Measurements from ENCODE around the gene CRISPLD2.

CRISPLD2 gene

DNA sequence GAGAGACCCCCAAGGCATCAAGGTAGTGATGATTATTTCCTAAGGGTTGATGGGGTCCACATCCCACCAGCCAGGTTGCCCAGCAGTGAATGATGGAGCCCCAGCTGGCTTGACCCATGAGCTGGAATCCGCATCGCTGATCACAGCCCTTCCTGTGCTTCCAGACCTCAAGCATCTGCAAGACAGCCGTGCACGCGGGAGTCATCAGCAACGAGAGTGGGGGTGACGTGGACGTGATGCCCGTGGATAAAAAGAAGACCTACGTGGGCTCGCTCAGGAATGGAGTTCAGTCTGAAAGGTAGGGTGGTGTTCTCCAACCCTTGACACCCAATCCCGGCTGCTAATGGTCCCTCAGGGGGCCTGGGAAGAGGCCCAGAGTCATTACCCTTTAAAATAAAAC lies 69.3 kb downstream of the CRISPLD2 start:
- DNase-seq: no peak

DNA sequence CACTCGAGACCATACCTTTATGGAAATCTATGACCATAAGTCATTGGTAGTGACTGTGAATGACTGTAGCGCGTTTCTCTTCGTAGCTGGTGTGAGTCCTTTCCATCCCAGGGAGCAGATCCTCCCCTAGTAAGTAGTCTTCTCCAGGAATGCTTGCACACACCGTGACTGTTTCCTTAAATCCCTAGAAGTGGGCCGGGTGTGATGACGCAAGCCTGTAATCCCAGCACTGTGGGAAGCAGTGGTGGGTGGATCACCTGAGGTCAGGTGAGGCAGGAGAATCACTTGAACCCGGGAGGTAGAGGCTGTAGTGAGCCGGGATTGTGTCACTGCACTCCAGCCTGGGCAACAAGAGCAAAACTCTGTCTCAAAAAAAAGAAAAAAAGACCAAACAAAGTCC lies 70.6 kb downstream of the CRISPLD2 start:
- no peak for DNase-seq

DNA sequence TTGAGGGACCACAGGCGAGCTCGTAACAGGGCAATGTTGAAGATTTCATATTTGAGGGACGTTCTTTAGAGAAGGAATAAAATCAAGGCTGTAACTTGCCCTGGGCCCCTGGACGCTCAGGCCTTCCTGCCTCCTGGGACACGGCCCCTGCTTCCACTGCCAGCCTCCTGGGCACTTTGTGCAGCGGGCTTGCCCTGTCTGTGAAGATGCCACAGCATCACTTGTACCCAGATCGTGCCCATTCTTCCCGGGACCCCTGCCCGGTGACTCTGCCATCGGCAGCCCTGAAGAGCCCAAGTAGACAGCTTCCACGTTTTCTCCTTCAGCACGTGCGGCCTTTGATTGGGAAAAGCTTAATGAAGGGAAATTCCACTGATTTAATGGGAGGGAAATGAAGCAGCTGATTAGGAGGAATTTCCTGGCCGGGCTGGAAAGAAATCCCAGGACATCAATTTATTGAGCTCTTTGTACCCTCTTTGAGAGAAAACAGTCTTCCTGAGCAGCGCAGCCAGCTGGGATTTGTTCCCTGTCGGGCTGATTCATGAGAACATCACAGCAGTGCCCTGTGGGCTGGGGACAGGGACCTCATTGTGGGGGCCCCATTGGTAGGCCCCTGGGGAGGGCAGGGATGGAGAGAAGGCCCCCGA lies 71.5 kb downstream of the CRISPLD2 start:
- no peak for DNase-seq

DNA sequence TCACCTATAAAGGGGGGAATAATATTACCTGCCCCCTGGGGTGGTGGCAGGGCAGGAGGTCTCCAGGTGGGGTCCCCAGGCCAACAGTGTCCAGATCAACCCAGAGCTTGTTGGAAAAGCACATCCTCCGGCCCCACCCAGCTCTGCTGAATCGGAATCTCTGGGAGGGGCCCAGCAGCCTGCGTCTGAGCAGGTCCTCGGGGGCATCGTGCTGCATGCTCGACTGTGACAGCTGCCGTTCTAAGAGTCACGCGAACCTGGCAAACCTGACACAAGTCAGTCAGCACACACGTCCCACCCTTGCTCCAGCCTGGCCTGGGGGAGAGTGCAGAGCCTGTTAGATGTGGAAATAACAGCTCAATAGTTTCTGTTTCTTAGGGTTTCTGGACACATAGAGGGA lies 72.3 kb downstream of the CRISPLD2 start:
- no peak for DNase-seq

DNA sequence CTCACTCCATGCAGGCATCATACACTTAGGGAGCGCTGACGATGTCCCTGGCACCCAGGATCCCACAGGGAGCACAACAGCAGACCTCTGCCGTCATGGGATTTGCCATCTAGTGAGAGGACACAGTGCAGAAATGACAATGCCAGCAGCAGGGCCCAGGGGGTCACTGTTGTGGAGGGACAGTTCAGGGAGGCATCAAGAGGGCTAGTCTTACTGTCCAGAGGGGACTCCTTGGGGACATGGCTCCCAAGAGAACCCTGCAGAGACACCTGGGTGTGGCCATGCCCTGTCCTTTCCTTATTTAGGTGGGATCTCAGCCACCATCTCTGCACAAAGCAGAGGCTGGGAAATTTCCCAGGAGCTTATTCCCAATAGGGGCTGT lies 73.7 kb downstream of the CRISPLD2 start:
- DNase-seq: no peak

DNA sequence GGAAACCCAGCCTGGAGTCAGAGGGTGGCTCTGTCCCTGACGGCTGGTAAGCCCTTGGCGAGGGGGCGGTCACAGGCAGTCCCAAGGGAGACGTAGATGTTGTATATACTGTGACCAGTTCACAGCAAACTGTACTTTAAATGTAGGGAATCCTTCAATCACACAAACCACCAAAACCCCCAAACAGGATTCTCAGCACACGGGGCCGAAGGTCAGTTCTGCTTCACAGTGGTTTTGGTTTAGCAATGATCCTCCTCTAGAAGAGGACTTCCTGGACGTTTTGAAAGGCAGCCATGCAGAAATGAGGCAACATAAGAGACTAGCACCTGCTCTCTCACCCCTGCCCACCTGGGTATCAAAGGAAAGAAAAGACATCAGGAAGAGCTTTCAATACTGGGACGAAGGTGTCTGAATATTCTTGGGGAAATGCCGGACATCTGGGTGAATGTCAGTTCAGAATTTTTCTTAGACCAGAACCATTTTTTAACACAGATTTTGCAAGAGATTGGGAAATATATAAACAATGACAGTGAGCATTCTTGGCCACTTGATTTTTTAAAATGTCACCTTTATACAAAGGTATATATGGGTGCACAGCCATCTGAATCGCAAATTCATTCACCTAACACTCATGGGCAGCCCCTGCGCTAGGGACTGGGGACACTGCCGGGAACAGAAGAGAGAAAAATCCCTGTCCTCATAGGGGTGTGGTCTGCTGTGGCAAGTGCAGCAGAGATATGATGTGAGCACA lies 74.2 kb downstream of the CRISPLD2 start:
- no peak for DNase-seq

DNA sequence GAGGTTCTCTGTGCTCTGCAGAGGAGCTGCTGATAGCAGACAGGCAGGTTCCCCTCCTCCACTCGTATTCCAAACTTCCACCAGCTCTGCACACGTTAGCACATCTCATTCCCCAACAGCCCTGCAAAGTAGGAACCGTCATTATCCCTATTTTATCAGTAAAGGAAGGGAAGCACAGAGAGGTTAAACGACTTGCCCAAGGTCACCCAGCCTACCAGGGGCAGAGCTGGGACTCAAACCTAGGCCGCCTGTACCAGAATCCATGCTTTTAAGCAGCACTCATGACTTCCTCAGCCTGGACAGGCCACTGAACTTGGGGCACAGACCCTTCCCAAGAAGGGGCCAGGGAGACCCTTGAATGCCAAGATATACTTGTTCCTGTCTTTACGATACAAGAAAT lies 75.2 kb downstream of the CRISPLD2 start:
- DNase-seq: no peak

DNA sequence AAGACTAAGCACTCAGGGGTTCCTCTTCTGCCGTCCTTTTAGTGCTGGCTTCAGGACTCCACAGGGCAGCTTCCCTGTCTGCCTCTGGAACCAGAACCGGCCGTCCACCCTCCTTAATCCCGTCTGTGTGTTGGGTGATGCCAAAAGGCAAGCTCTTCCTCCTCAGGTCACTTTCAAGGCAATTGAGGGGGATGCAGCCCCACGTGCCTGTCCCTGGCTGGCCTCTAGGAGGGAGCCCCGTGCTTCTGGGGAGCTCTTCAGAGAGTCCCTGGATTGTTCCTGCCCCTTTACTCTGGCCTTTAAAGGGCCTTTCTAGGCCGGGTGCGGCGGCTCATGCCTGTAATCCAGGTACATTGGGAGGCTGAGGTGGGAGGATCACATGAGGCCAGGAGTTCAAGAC lies 77.1 kb downstream of the CRISPLD2 start:
- DNase-seq: no peak

DNA sequence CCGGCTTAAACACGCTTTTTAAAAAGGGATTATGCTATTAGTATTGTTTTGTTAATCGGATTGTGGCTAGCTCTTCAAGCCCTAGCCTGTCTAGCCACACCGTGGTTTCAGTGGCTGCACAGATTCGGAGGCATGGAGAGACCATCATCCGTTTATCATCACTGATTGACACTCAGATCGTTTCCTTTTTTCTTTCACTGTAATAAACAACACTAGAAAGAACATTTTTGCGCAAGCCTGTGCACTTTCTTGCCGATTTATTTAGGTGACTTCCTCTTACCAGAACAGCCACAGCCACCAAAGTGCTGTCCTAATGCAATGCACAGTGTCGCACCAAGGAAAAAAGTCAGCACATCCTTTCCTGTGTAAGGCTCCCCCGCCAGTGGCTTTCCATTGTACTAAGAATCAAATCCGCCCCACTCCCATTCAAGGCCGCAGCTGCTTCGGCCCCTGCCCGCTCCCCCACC lies 78.2 kb downstream of the CRISPLD2 start:
- DNase-seq: peak; percentile 40

DNA sequence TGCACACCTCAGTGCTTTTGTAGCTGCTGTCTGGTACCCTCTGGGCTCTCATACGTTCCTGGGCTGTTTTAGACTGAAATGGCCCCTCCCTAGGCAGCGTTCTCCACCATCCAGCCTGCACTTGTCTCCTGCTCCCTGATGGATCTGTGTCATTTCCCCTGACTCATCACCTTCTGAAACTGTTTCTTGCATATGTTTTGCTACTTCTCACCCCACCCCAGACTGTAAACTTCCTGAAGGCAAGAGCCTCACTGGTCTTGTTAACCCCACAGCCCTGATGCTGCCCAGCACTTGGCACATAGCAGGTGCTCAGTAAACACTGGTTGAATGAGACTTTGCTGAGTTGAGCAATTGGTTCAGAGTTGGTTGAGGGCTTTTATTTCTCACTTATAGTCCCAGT lies 78.7 kb downstream of the CRISPLD2 start:
- DNase-seq: peak; percentile 22

DNA sequence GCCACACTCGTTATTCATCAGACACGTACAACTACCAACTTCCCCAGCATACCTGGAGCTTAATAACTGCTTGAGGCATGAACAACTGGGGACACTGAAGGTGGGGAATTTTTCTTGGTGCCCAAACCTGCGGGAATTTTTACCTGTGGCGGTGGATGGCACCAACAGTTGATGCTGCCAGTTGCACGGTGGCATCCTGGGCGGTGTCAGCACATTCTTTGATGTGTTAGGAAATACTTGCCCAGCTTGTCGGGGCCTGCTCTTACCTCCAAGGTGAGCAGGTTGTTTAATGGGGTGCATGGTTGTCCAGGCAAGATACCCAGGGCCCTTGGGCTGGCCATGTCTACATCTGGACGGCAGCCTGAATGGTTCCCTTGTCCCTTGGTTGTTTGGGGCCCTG lies 79.6 kb downstream of the CRISPLD2 start:
- DNase-seq: no peak

DNA sequence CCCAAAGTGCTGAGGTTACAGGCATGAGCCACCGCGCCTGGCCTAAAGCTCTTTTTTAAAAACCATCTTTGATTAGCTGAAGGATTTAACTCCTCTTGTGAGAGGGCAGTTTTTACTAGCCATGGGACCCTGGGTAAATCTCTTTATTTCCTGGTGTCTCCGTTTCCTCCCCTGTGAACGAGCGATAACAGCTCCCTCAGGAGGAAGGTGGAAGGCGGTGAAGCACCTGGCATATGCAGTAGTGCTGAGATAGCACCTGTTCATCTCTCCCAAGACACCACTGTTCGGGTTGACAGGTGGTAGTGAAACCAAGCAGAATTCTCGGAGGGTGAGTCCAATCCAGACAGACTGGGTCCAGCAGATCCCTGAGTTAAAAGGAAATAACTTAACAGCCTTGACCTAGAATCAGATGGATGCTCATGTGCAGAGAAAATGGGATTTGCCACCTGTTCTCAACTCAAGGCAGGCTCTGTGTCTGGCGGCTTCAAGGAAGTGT lies 86.2 kb downstream of the CRISPLD2 start:
- DNase-seq: no peak

DNA sequence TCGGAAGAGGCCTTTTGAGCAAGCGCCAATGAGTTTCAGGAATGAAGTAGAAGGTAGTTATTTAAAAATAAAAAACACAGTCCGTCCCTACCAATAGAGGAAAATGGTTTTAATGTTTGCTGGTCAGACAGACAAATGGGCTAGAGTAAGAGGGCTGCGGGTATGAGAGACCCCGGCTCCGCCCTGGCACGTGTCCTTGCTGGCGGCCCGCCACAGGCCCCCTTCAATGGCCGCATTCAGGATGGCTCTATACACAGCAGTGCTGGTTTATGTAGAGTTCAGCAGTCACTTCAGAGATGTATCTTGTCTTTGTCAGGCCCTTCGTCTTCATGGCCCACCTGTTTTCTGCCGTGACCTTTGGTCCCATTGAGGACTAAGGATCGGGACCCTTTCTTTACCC lies 87.3 kb downstream of the CRISPLD2 start:
- no peak for DNase-seq

DNA sequence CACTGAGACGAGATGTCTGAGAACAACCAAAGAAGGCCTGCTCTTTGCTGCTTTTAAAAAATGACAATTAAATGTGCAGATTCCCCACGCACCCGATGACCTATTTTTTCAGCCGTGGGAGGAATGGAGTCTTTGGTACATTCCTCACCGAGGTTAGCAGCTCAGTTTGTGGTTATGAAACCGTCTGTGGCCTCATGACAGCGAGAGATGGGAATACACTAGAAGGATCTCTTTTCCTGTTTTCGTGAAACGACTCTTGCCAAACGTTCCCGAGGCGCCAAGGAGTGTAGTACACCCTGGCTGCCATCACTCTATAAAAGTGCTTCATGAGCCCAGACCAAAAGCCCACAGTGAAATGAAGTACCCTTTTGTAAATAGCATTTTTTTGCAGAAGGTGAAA lies 87.8 kb downstream of the CRISPLD2 start:
- DNase-seq: no peak

DNA sequence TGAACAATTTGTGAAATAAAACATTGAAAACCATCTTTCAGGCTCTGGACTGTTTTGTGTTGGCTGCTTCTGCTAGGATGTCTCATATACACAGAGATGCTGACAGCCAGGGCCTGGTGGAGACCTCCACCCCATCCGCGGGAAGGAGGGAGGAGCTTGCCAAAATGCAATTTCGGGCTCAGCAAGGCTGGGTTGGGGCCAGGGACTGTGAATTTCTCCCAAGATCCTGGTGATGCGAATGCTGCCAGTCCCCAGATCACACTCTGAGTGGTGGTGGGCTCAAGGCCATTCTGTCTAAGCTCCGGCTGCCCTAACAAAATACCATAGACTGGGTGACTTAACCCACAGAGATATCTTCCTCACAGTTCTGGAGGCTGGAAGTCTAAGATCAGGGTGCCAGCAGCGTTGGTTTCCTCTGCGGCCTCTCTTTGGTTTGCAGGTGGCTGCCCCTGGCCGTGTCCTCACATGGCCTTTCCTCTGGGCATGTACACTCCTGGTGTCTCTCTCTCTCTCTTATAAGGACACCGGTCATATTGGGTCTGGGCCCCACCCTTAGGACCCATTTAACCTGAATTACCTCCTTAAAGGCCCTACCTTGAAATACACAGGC lies 89.8 kb downstream of the CRISPLD2 start:
- no peak for DNase-seq

DNA sequence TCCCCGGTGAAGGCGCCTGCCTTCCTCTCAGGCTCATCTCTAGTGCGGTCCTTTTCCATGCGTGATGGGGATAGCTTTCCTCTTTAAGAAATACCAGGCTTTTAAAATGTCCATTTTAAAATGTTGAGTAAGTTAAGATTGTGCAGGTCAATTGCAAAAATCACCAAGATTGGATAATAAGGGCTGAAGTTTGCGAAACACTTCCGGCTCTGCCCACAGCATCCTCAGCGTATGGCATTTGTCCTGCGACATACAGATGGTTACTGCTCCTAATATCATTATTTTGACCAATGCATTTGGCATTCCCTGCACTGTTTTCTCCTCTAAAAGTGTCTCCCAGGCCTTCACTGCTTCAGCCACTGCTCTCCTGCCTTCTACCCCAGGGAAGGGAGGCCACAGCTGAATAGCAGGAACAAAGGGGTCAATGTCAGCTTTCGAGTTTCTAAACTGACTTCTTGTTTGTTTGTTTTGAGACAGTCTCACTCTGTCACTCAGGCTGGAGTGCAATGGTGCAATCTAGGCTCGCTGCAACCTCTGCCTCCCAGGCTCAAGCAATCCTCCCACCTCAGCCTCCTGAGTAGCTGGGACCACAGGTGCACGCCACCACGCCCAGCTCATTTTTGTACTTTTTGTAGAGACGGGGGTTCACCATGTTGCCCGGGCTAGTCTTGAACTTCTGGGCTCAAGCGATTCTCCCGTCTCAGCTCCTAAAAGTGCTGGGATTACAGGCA lies 91.9 kb downstream of the CRISPLD2 start:
- no peak for DNase-seq

DNA sequence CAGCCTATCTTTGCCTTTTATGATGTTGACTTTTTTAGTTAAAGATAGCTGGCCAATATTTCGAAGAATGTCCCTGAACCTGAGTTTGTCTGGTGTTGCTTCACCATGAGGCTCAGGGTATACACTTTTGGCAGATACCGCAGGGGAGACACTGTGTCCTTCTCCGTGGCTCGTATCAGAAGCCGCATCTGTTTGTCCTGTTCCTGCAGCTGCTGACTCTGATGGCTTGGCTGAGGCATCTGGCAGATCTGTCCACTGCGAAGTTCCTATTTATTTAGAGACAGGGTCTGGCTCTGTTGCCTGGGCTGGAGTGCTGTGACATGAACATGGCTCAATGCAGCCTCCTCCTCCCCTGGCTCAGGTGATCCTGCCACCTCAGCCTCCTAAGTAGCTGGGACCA lies 93.5 kb downstream of the CRISPLD2 start:
- DNase-seq: no peak

DNA sequence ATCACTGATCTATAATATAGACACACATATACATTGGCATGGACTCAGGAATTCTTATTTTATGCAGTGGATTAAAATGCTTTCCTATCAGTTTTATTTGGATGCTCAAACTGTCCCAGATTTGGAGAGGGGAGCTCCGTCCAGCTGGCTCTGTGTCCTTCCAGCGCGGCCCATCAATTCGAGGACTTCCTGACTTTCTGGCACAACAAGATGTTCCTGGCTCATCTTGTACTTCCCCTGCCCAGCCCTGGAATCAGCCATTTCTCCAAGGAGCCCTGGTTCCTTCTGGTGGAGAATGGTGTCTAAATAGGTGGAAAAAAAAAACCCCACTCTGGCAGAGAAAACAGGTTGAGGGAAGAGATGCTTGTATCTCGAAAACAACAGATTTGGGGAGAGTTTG lies 94.5 kb downstream of the CRISPLD2 start:
- no peak for DNase-seq

DNA sequence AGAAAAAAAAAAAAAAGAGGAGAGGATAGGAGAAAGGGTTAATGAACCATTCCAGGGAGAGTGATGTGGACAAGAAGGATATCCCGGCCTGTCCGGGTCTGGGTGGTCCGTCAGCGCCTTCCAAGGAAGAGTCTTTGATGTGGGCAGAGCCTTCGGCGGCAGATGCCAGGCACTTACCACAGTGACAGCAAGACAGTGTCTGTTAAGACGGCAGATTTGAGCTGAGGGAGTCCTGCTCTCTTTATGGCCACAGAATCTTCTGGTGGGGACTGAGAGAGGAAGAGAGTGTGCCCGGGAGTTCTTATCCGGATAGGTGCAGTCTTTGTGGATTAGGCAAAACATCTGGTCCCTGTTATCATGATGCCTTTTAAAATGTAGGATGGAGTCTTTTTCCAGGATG lies 96.4 kb downstream of the CRISPLD2 start:
- no peak for DNase-seq

DNA sequence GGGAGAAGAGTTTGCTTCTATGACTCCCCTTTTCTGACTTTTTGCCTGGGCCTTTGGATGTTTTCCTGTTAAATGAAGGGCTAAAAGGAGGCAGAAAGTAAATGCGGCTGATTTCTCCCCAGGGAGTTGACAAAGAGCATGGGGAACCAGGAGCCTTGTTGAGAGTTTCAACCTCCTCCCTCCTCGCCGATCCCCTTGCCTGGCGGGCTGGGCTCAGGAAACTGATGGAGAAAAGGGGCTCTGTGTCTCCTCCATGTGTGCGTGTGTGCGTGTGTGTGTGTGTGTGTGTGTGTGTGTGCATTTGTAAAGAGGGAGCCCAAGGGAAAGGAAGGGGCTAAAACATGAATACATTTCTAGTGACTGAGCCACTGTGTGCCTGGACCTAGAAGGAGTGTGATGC lies 97.1 kb downstream of the CRISPLD2 start:
- DNase-seq: no peak

DNA sequence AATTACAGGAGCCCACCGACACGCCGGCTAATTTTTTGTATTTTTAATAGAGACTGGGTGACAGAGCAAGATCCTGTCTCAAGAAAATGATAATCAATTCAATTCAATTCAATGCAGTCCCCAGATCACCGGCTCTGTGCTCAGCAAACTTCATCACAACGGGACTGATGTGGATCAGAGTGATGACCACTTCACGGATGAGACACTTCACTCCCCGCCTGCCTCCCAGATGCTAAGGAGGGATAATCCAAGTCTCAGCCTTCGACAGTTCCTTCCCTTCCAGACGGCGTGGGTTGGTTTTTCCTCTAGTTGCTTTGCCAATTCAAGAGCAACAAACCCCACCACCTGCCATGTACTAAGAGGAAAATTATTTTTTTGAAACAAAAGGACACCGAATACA lies 97.7 kb downstream of the CRISPLD2 start:
- DNase-seq: no peak

DNA sequence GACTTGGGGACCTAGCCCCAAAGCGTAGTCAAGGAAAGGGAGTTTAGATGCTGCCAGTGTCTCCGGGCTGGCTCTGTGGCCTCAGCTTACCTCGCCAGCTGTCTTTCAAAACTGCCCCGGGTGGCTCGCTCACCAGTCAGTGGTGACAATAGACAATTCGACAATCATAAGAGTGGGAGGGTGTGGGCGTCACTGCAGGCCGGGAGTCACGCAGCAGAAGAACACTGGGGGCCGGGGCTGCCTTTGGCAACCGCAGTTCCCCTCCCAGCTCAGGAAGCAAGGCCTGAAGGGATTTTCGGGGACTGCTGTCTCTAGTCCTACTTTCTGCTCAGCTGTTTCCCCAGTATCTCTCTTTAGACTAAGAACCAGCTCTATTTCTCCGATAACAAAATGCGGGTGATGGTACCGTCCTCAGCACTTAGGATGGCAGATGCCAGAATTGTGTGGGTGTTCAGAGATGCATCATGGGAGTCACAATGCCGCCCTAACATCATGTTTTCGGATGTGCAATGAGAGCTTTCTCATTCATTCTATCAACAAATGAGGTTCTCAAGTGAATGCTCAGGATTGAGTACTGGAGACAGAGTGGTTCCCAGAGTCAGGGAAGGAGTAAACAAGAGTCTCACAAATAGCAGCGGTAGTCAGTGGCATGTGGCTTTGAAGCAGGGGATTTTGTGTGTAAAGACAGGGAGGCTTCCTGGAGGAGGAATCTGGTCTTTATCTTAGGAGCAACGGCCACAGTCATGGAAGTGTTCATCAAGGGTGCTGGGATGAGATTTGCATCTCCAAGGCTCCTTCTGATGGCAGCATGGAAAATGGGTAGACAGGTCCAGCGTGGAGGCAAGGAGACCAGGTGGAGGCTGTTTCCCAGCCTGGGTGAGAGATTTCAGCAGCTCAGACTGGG lies 98.5 kb downstream of the CRISPLD2 start:
- DNase-seq: no peak

Data from CD4-positive, alpha-beta T cell treated with Interferon gamma for 1 hour (primary cell).